ENCODE measurements around the gene TMEM164. TPM values are rescaled to one million over a fixed set of nuclear protein-coding genes. Genes with fewer than 3 reads are reported as not detected.

Gene TMEM164
- total RNA-seq, 2 donors from 2014 or later: 45.5 to 445 TPM

DNA sequence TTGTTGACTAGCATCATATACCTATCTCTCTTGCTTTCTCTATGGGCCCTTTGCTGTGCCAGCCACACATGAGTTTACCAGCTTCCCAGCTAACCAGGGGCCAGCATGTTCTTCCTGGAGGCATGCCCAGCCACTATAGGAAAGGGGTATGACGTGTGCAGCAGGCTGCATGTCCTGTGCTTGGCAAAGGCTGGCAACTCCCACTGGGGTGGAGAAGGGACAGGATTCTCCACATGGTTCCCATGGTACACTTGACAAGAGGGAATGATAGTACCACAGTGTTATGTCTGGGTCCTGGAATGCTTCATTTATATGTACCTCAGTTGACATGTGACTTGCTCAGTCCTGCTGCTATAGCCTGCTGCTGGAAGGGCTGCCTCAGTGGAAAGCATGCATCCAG is 78.8 kb downstream of the TMEM164 start:
- no peak overlapping the region for H3K4me3 ChIP-seq
- no peaks in the 10 kb centered on the region for H3K27me3 ChIP-seq (replicated peaks; ENCODE audit: insufficient read depth)
- H3K27ac ChIP-seq: peak overlapping the region; percentile 33 to 43
- intact Hi-C loops (cut with DNase I): no loop called here
- WGBS: 14% methylated on average over 1 of the region's 1 CpG
- no peaks in the 10 kb centered on the region for H3K36me3 ChIP-seq
- H3K9me3 ChIP-seq: no peaks in the 10 kb centered on the region
- peak; percentile 13 for DNase-seq (ENCODE audit: low spot score)
- no peaks in the 10 kb centered on the region for H3K4me1 ChIP-seq (replicated peaks)
- TF ChIP-seq POLR2AphosphoS5 (IDR thresholded peaks at IDR 0.05): no peak
- no peak for TF ChIP-seq POLR2A (IDR thresholded peaks at IDR 0.05)
- TF ChIP-seq, protein P1, sequence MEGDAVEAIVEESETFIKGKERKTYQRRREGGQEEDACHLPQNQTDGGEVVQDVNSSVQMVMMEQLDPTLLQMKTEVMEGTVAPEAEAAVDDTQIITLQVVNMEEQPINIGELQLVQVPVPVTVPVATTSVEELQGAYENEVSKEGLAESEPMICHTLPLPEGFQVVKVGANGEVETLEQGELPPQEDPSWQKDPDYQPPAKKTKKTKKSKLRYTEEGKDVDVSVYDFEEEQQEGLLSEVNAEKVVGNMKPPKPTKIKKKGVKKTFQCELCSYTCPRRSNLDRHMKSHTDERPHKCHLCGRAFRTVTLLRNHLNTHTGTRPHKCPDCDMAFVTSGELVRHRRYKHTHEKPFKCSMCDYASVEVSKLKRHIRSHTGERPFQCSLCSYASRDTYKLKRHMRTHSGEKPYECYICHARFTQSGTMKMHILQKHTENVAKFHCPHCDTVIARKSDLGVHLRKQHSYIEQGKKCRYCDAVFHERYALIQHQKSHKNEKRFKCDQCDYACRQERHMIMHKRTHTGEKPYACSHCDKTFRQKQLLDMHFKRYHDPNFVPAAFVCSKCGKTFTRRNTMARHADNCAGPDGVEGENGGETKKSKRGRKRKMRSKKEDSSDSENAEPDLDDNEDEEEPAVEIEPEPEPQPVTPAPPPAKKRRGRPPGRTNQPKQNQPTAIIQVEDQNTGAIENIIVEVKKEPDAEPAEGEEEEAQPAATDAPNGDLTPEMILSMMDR (IDR thresholded peaks at IDR 0.05): no peak

DNA sequence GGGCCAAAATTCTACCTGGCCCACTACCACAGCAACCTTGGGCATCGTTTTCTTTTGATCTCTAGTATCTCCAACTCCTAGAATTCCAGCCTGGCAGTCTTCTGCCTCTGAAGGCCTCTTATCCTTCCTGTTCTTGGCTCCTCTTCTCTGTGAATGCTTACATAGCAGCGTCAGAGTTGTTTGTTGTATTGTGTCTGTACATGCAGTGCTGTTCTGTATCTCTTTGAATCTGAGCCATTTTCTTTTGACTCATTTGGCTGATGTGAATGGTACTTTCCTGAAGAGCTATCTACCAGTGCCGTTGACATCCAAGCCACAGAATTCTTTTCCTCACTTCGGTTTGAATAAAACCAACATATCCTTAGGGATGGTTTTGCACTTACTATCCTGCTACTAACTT is 79.2 kb downstream of the TMEM164 start:
- Histone ChIP-seq H3K27me3 (replicated peaks; ENCODE audit: insufficient read depth) (no peaks in the 10 kb centered on the region), H3K4me1 (replicated peaks) (no peaks in the 10 kb centered on the region), H3K4me3 (no peak overlapping the region), H3K27ac (peak overlapping the region; percentile 33 to 43), H3K9me3 (no peaks in the 10 kb centered on the region), H3K36me3 (no peaks in the 10 kb centered on the region)
- intact Hi-C loops (cut with DNase I): no loop called here
- peak; percentile 43 for DNase-seq (ENCODE audit: low spot score)
- 23% methylated on average over 4 of the region's 4 CpGs for WGBS
- TF ChIP-seq POLR2AphosphoS5 (IDR thresholded peaks at IDR 0.05) (peak; percentile 73), POLR2A (IDR thresholded peaks at IDR 0.05) (no peak)

DNA sequence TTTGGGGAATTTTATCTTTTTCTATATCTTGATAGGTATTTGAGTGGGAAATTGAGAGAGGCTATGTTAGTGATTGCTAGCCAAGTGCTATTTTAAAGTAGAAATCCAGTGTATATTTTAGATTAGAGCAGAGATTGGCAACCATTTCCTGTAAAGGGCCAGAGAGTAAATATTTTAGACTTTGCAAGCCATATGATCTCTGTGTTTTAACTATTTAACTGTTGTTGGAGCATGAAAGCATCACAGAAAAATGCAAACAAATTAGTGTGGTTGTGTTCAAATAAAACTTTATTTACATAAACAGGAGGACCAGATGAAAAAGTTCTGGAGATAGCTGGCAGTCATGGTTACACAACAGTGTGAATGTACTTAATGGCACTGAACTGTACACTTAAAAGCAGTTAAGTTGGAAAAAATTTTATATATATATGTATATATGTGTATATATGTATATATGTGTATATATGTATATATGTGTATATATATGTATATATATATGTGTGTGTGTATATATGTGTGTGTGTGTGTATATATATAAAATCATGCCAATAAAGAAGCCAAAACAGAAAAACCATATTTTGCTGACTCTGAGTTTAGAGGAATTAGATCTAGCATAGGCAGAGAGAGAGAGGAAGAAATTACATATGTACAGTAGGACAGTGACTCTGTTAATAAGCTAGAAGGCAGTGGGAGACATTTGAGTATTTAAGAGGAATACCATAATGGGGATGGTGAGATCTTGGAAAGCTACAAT is 83.4 kb downstream of the TMEM164 start:
- no peak for DNase-seq (ENCODE audit: low spot score)
- intact Hi-C loops (cut with DNase I): no loop called here
- H3K27ac ChIP-seq: no peak overlapping the region
- no peaks in the 10 kb centered on the region for H3K9me3 ChIP-seq
- TF ChIP-seq POLR2AphosphoS5 (IDR thresholded peaks at IDR 0.05): no peak
- TF ChIP-seq, protein P1 (IDR thresholded peaks at IDR 0.05): no peak
- no peak for TF ChIP-seq POLR2A (IDR thresholded peaks at IDR 0.05)
- H3K4me1 ChIP-seq (replicated peaks): no peaks in the 10 kb centered on the region
- no peak overlapping the region for H3K4me3 ChIP-seq
- H3K27me3 ChIP-seq (replicated peaks; ENCODE audit: insufficient read depth): no peaks in the 10 kb centered on the region
- H3K36me3 ChIP-seq: no peaks in the 10 kb centered on the region

DNA sequence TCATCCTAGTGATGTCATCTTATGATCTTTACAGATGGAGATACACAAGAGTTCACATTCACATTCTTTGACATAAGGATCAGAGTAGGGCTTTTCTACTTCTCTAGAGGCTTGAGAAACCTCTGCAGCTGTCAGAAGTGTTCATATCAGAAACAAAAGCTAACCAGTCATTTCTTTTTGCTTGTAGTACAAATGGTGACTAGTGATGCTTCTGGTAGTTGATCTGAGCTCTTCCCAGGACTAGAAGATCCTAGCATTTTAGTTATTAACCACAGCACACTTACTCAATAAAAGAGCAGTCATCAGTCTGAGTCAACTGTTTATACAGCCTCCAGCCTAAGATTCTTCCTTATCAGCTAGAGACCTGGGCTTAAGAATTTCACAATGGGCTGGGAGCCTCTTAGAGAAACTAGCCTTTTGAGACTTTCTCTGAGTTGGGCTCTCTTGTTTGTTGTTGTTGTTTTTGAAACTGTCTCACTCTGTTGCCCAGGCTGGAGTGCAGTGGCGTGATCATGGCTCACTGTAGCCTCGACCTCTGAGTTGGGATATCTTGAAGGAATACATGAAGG is 84.1 kb downstream of the TMEM164 start:
- intact Hi-C loops (cut with DNase I): no loop called here
- Histone ChIP-seq H3K4me3 (no peak overlapping the region), H3K4me1 (replicated peaks) (no peaks in the 10 kb centered on the region), H3K36me3 (no peaks in the 10 kb centered on the region), H3K9me3 (no peaks in the 10 kb centered on the region), H3K27ac (no peak overlapping the region), H3K27me3 (replicated peaks; ENCODE audit: insufficient read depth) (no peaks in the 10 kb centered on the region)
- DNase-seq (ENCODE audit: low spot score): no peak
- TF ChIP-seq POLR2A (IDR thresholded peaks at IDR 0.05) (no peak), POLR2AphosphoS5 (IDR thresholded peaks at IDR 0.05) (no peak)
- TF ChIP-seq, protein P1 (IDR thresholded peaks at IDR 0.05): no peak
- WGBS: 100% methylated on average over 2 of the region's 2 CpGs

DNA sequence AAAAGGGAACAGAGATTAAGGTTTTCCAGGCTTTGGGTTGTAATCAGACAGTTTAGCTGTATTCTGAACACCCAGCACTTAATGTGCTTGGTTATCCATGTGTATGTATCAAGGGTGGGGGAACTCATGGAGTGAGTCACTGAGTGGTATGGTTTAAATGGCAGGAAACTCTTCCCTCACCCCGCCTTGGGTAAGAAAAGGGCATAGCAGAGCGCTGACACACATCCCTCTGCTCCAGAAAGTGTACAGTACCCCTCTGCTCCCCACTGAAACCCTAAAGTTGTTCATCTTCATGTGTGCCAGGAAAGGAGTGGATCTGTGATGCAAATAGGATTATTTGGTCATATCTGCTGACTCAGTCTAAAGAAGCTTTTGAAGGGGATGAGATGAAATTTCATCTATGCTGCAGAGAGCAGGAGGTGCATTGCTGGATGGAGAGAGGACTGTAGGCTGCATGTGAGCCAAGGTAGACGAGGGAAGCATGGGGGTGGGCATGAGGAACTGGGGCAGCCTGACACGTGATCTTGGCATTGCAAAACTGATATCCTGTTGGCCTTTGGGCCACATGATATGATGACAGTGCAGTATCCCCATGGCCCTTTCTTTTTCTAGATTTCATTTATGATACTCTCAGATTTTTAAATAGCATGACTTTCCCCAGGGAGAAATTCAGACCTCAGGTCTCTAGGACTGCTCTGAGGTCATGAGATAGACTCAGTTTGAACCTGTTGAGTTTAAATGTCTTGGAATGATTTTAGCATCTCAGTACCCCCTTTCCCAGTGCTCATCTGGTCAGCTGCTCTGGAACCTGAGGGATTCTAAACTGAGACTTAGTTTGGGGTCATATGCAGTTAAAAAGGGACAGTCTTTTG is 84.8 kb downstream of the TMEM164 start:
- no peak overlapping the region for H3K4me3 ChIP-seq
- no peak for TF ChIP-seq POLR2A (IDR thresholded peaks at IDR 0.05)
- TF ChIP-seq POLR2AphosphoS5 (IDR thresholded peaks at IDR 0.05): no peak
- TF ChIP-seq, protein P1 (IDR thresholded peaks at IDR 0.05): no peak
- WGBS: 83% methylated on average over 4 of the region's 4 CpGs
- intact Hi-C loops (cut with DNase I): no loop called here
- no peaks in the 10 kb centered on the region for H3K36me3 ChIP-seq
- no peak overlapping the region for H3K27ac ChIP-seq
- no peak for DNase-seq (ENCODE audit: low spot score)
- H3K9me3 ChIP-seq: no peaks in the 10 kb centered on the region
- H3K27me3 ChIP-seq (replicated peaks; ENCODE audit: insufficient read depth): no peaks in the 10 kb centered on the region
- H3K4me1 ChIP-seq (replicated peaks): no peaks in the 10 kb centered on the region
